Esophagus muscularis mucosa (tissue), 4 donors: ENCODE data around the gene RPRD1A. TPM values are rescaled to one million over a fixed set of nuclear protein-coding genes. Genes with fewer than 3 reads are reported as not detected.
"Not testable (repeated sequence)": the region's sequence is repeated elsewhere in the genome, so short reads cannot be mapped to it uniquely, and the experiment has no call there.

Experiments
- DNase-seq: peaks from one replicate; pipeline ENCODE4 v3.0.0-alpha.2; 2017; ENCODE audit errors: extremely low spot score
- H3K27ac ChIP-seq, 4 donors: fragments of 200-600 bp; sonication (generic); replicated peaks in 1 of 4; 1 replicate in 3 of 4; 2 replicates in 1 of 4; pipeline ENCODE4 v1.5.1; 2016 to 2019; ENCODE audit warnings: mild to moderate bottlenecking in 1 of 4
- H3K27me3 ChIP-seq, 4 donors: fragments of 200-600 bp; sonication (generic); one replicate each; pipeline versions ENCODE4 v1.5.1 to v1.6.0; 2016 to 2019
- H3K36me3 ChIP-seq, 4 donors: fragments of 200-600 bp; sonication (generic); one replicate each; pipeline ENCODE4 v1.5.1; 2016 to 2019
- H3K4me1 ChIP-seq, 4 donors: fragments of 200-600 bp; sonication (generic); one replicate each; pipeline ENCODE4 v1.5.1; 2016 to 2019
- H3K4me3 ChIP-seq, 4 donors: fragments of 200-600 bp; sonication (generic); 1 replicate in 2 of 4; 2 replicates in 2 of 4; pipeline ENCODE4 v1.5.1; 2016 to 2019; ENCODE audit warnings: mild to moderate bottlenecking in 4 of 4, moderate library complexity in 1 of 4
- H3K9me3 ChIP-seq, 4 donors: fragments of 200-600 bp; sonication (generic); 1 replicate in 3 of 4; 2 replicates in 1 of 4; pipeline ENCODE4 v1.5.1; 2016 to 2019
- EP300 ChIP-seq: sonication (generic); formaldehyde crosslinking; IDR thresholded peaks from one replicate; pipeline ENCODE4 v1.6.1; 2017; ENCODE audit warnings: antibody characterized with exemption
- POLR2A ChIP-seq: fragments of 450-650 bp; IDR thresholded peaks from one replicate; pipeline ENCODE4 v1.6.1; 2017; ENCODE audit warnings: antibody characterized with exemption, moderate library complexity, mild to moderate bottlenecking, low read depth
- POLR2AphosphoS5 ChIP-seq, 2 donors: sonication (generic); formaldehyde crosslinking; IDR thresholded peaks; one replicate each; pipeline ENCODE4 v1.6.1; 2017; ENCODE audit warnings: antibody characterized with exemption in 2 of 2
- WGBS: methylation state at CpG from one replicate; pipeline ENCODE4 v1.1.5; 2018; 5-methylcytosine and 5-hydroxymethylcytosine counted together
- intact Hi-C: fragments of 100-400 bp; cut with DNase I; formaldehyde crosslinking; loops from one replicate; pipeline ENCODE4 v1.15.1; 2023
- total RNA-seq, 4 donors: library from RNA; depleted of rRNA; stranded (reverse); fragments of >200 nt; gene quantifications; one replicate each; pipeline versions ENCODE4 v1.1.0 to v1.2.1, GENCODE V29; 2016
- TF ChIP-seq, protein P1 (sequence below), 3 experiments: fragments of 200-600 bp in 2 of 3; fragments of 450-650 bp in 1 of 3; sonication (generic) in 2 of 3; IDR thresholded peaks; one replicate each; pipeline ENCODE4 v1.5.1; 2017 to 2019; ENCODE audit warnings: antibody characterized with exemption in 3 of 3, mild to moderate bottlenecking in 2 of 3, moderate library complexity in 1 of 3

The RPRD1A gene
- total RNA-seq, 4 donors from 2014 or later, result 62.9 to 86.8 (median 77.2) TPM

DNA sequence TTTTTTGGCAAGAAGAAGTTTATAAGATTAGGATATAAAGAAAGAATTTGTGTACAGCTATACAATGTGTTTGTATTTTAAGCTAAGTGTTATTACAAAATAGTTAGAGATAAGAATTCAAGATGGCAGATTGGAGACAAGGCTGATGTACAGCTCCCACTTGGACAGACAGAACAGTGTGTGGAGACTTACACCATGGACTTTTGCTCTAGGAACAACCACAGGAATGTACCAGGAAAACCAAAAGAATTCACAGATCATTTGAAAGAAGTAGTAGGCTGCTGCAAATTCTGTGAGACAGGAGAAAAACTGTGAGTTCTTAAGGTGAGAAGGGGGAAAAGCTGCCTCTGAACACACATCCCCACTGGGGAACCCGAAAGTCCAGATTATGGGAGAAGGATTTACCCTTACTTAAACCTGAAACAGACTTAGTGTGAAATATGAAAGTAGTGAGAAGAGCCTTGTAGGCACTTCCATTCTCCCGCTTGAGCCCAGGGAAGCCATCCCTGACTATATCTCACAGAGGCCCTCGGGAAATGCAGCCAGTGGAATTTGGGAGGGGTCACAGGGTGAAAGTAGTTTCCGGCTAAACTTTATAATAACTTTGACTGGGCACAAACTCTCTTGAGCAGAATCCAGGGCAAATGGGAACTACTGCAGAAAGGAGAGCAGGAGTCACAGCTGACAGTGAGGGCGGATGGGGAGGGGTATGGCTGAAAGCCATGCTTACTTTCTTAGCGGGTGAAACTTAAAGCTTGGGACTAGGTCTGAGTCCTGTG lies 11.6 kb upstream of the RPRD1A start:
- TF ChIP-seq POLR2A (no peak), EP300 (no peak), POLR2AphosphoS5 (IDR thresholded peaks at IDR 0.05) (no peak)
- TF ChIP-seq, protein P1, sequence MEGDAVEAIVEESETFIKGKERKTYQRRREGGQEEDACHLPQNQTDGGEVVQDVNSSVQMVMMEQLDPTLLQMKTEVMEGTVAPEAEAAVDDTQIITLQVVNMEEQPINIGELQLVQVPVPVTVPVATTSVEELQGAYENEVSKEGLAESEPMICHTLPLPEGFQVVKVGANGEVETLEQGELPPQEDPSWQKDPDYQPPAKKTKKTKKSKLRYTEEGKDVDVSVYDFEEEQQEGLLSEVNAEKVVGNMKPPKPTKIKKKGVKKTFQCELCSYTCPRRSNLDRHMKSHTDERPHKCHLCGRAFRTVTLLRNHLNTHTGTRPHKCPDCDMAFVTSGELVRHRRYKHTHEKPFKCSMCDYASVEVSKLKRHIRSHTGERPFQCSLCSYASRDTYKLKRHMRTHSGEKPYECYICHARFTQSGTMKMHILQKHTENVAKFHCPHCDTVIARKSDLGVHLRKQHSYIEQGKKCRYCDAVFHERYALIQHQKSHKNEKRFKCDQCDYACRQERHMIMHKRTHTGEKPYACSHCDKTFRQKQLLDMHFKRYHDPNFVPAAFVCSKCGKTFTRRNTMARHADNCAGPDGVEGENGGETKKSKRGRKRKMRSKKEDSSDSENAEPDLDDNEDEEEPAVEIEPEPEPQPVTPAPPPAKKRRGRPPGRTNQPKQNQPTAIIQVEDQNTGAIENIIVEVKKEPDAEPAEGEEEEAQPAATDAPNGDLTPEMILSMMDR (IDR thresholded peaks at IDR 0.05), result no peak
- intact Hi-C loops, result no loop called here
- Histone ChIP-seq H3K4me3 (no peak overlapping the region), H3K4me1 (no peaks in the 10 kb centered on the region), H3K27me3 (peaks cover 0 to 5% (median 0%) of the 10 kb centered on the region in 4 donors), H3K36me3 (no peaks in the 10 kb centered on the region), H3K9me3 (peaks cover 0 to 21% (median 5%) of the 10 kb centered on the region in 4 donors), H3K27ac (no peak overlapping the region)
- WGBS, result 87% methylated on average over 6 of the region's 6 CpGs
- DNase-seq, result no peak

DNA sequence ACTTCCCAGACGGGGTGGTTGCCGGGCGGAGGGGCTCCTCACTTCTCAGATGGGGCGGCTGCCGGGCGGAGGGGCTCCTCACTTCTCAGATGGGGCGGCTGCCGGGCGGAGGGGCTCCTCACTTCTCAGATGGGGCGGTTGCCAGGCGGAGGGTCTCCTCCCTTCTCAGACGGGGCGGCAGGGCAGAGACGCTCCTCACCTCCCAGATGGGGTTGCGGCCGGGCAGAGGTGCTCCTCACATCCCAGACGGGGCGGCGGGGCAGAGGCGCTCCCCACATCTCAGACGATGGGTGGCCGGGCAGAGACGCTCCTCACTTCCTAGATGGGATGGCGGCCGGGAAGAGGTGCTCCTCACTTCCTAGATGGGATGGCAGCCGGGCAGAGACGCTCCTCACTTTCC lies 10.4 kb upstream of the RPRD1A start:
- intact Hi-C loops, H3K4me3 ChIP-seq, H3K36me3 ChIP-seq, DNase-seq, H3K27ac ChIP-seq, H3K4me1 ChIP-seq, H3K27me3 ChIP-seq: not testable (repeated sequence)
- WGBS, result no CpG with 5 or more reads among the region's 27 CpGs
- H3K9me3 ChIP-seq, result peaks cover 0 to 21% (median 5%) of the 10 kb centered on the region in 4 donors

DNA sequence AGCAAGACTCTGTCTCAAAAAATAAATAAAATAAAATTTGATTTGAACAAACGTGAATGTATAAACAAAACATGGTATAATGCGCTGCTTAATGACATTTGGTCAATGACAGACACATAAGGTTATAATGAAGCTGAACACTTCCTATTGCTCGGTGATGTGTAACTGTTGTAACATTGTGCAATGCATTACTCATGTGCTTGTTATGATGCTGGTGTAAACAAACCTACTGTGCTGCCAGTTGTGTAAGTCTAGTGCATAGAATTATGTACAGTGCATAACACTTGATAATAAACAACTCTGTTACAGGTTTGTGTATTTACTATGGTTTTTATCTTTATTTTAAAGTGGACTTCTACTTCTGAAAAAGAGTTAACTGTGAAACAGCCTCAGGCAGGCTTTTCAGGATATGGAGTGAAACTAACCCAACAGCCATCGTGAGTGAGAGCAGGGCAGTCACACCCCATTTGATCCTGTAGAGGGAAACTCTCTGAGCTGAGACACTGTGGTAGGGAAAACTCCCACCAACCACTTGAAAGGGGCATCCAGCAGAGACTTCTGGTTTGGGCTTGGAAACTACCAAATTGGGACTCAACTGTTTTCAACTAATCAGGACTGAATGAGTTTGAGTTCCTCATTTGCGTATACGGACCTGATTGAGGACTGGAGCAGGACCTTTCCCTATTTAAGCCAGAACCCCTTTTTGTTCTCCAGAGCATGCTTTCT lies 8.7 kb upstream of the RPRD1A start:
- Histone ChIP-seq H3K36me3 (no peaks in the 10 kb centered on the region), H3K27ac (no peak overlapping the region), H3K4me1 (no peaks in the 10 kb centered on the region), H3K4me3 (no peak overlapping the region), H3K9me3 (peaks cover 0 to 14% (median 1%) of the 10 kb centered on the region in 4 donors), H3K27me3 (peaks cover 0 to 5% (median 0%) of the 10 kb centered on the region in 4 donors)
- intact Hi-C loops, result no loop called here
- no peak for DNase-seq
- 64% methylated on average over 6 of the region's 6 CpGs for WGBS
- no peak for TF ChIP-seq POLR2A
- no peak for TF ChIP-seq EP300
- no peak for TF ChIP-seq POLR2AphosphoS5 (IDR thresholded peaks at IDR 0.05)
- TF ChIP-seq, protein P1 (IDR thresholded peaks at IDR 0.05), result no peak

DNA sequence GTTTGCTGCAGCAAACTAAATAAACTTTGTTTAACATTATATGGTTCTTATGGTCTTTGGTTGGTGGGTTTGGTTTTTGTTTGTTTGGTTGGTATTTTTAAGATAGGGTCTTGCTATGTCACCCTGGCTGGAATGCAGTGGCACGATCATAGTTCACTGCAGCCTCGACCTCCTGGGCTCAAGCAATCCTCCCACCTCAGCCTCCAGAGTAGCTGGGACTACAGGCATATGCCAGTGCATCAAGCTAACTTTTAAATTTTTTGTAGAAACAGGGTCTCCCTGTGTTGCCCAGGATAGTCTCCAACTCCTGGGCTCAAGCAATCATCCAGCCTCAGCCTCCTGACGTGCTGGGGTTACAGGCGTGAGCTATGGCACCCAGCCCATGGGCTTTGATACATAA lies 7.1 kb upstream of the RPRD1A start:
- H3K27me3 ChIP-seq, result peaks cover 0 to 5% (median 0%) of the 10 kb centered on the region in 4 donors
- H3K27ac ChIP-seq, result no peak overlapping the region
- TF ChIP-seq, protein P1 (IDR thresholded peaks at IDR 0.05), result no peak
- TF ChIP-seq POLR2A (no peak), EP300 (no peak), POLR2AphosphoS5 (IDR thresholded peaks at IDR 0.05) (no peak)
- 78% methylated on average over 4 of the region's 4 CpGs for WGBS
- no peaks in the 10 kb centered on the region for H3K4me1 ChIP-seq
- no peaks in the 10 kb centered on the region for H3K36me3 ChIP-seq
- intact Hi-C loops, result no loop called here
- H3K4me3 ChIP-seq, result no peak overlapping the region
- DNase-seq, result no peak
- peaks cover 0 to 2% (median 0%) of the 10 kb centered on the region in 4 donors for H3K9me3 ChIP-seq

DNA sequence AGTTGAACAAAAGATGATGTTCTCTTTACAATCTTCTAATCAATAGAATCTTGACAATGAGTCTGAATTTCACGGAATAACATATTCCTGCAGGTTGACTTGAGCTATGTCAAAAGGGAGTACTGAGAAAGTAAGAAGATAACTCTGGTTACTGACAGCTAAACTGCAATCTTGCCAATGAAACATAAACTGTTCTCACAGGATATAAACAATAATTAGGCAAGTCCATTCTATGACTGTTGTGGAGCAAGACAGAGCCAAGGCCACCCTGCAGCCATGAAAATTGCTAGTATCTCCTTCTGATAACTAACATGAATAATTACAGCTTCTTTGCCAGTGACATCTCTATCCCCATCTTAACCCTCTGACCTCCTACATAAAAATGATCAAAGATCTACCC lies 6.3 kb upstream of the RPRD1A start:
- Histone ChIP-seq H3K9me3 (no peaks in the 10 kb centered on the region), H3K4me3 (no peak overlapping the region), H3K27ac (no peak overlapping the region), H3K4me1 (no peaks in the 10 kb centered on the region), H3K27me3 (peaks cover 0 to 5% (median 0%) of the 10 kb centered on the region in 4 donors), H3K36me3 (no peaks in the 10 kb centered on the region)
- no peak for TF ChIP-seq POLR2A
- DNase-seq, result no peak
- intact Hi-C loops, result no loop called here
- 73% methylated on average over 1 of the region's 1 CpG for WGBS

DNA sequence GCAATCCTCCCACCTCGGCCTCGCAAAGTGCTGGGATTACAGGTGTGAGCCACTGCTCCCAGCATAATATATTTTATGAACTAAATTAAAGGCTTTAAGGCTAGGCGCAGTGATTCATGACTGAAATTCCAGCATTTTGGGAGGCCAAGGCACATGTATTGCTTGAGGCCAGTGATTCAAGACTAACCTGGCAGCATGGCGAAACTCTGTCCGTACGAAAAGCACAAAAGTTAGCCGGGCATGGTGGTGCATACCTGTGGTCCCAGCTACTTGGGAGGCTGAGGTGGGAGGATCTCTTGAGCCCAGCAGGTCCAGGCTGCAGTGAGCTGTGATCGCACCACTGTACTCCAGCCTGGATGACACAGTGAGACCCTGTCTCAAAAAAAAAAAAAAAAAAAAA lies 5.0 kb upstream of the RPRD1A start:
- 95% methylated on average over 8 of the region's 8 CpGs for WGBS
- H3K36me3 ChIP-seq, intact Hi-C loops, H3K27ac ChIP-seq, H3K9me3 ChIP-seq, DNase-seq, H3K4me1 ChIP-seq, H3K4me3 ChIP-seq, H3K27me3 ChIP-seq: not testable (repeated sequence)
